Activated CD4-positive, alpha-beta T cell treated with anti-CD3 and anti-CD28 coated beads, Interleukin-2, Interleukin-4, amounts not matched to agents 100 ng/mL and 50 ng/mL, durations not matched to agents 16 hours and 8 hours (primary cell): ENCODE measurements around the gene LRRC8D.
"Not testable (repeated sequence)": the region's sequence is repeated elsewhere in the genome, so short reads cannot be mapped to it uniquely, and the experiment has no call there.

ENCODE experiments used
- DNase-seq: peaks from one replicate; pipeline ENCODE4 v3.0.0-alpha.2; 2020; ENCODE audit warnings: low spot score

LRRC8D gene

GRCh38 chr1:89820422-89821321, at the start of gene LRRC8D:
Gene LRRC8D (plus strand): TSS chr1:89821032. CDS start chr1:89933069, 112,037 bp downstream.
- peak; percentile 72 for DNase-seq

DNA sequence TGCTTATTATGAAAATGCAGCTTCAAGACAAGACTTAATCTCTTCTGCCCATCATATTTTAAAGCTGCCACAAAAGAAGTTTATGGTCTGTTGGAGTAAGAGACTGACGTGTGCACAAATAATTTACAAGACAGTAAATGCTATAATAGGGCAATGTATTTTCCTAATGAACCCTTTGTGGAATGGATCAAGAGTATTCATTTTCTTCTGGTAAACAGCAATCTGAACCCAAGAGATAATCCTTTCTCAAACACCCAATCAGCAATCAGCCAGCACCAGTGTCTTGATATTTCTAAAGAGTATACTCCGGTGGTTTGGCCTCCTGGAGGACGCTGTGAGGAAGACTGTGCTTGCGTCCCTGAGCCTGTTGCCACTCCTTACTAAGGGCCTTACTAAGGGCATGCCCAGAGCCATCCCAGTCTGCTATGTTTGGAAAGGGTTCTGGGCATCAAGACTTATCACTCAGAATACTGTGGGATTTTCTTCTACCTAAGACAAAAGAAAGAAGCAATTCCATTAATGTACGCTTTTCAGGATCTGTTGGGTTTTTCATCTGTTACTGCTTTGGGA, 48.8 kb upstream of the LRRC8D start:
- no peak for DNase-seq

- not testable (repeated sequence) for DNase-seq
Measured at GRCh38 chr1:89776104-89776503, 44.7 kb upstream of the LRRC8D start.

GRCh38 chr1:89777271-89777670, 43.6 kb upstream of the LRRC8D start:
- not testable (repeated sequence) for DNase-seq

DNA sequence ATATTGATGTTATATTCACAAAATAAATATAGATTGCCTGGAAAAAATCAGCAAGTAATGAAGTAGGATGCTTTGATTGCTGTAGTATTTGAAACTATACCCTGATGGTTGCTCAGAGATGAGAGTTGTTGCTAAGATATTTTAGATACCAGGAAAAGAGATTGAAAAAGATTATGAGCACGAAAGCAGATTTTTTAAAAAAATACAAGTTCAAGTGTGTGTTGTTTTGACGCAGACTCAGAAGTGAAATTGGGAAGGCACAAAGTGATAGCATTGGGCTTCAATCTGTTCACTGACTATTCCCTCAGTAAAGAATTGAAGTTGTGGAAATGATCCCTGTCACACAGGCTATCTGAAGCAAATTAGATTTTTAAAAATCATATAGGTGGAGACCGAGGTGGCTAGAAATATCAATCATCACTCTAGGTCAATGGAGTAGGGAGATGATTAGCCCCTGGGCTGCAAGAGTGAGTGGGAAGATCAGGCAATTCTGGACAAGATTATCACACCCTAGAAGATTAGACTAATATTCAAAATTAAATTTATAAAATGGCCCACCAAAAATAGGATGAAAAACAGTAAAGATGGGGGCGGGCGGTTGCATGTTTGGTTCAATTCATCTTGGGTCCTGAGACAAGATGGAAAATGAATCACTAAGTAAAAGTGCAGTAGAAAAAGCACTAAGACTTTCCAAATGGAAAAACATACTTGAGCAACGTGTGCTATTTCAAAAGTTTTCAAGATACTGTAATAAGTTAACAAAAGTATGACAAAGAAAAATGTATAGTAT, 41.5 kb upstream of the LRRC8D start:
- DNase-seq: no peak

DNA sequence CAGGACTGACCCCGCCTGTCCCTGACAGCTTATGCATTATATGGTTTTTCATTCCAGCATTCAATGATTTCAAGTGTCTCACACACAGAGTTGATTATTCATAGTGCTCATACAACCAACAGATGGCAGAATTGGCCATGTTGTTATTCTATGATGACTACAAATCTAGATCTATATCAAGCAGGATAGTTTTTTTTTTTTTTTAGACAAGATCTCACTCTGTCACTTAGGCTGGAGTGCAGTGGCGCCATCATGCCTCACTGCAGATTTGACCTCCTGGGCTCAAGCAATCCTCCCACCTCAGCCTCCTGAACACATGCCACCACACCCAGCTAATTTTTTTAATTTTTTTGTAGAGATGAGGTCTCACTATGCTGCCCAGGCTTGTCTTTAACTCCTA, 40.1 kb upstream of the LRRC8D start:
- DNase-seq: peak; percentile 44

DNA sequence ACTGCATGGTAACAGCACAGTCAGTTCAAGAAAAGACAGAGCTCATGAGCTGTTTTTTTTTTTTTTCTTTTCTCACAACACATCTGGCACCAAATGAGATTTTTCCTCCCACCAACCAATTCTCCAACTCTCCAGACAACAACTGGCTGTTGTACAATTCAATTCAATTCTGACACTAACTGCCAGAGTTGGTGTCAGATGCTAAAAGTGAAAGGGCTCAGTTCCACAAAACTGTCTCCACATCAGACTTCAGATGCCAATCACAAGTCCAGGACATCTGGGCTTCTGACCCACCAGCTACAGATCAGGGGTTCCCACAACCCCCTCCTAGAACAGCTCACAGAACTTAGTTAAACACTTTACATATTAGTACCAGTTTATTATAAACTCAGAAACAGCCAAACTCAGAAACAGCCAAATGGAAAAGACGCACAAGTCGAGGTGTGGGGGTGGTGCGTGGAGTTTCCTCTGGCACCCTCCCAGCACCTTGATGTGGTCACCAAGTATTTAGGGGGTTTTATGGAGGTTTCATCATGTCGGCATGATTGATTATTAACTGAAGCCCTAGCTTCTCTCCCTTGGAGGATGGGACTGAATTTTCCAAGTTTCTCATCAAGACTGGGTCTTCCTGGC, 39.2 kb upstream of the LRRC8D start:
- DNase-seq: no peak

DNA sequence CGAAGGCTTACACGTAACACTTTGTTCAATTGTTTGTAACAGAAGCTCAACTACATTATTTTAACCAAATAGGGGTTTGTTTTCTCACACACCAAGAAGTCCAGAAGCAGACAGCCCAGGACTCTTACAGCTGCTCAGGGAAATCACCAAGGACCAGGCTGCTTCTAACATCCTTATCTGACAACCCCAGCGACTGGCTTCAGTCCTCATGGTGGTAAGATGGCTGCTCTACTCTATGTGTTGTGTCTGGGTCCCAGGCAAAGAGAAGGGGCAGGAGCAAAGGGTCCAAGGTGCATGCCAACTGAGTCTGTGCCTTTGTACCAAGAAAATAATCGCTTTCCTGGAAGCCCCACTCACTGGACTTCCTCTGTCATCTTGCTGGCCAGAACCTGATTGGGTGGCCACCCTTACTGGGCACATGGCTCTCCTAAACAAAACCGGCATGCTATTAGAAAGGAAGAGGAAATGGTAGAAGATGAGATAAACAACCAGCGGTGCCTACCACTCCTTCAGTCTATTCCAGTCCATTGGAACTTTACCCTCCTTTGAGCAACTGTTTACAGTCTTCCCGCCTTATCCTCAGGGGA, 34.1 kb upstream of the LRRC8D start:
- DNase-seq: no peak

- DNase-seq: no peak
Measured at GRCh38 chr1:89790592-89790991, 30.2 kb upstream of the LRRC8D start.

- no peak for DNase-seq
Measured at GRCh38 chr1:89791064-89791726, 29.6 kb upstream of the LRRC8D start.

GRCh38 chr1:89794406-89794805, 26.4 kb upstream of the LRRC8D start:
- DNase-seq: no peak

DNA sequence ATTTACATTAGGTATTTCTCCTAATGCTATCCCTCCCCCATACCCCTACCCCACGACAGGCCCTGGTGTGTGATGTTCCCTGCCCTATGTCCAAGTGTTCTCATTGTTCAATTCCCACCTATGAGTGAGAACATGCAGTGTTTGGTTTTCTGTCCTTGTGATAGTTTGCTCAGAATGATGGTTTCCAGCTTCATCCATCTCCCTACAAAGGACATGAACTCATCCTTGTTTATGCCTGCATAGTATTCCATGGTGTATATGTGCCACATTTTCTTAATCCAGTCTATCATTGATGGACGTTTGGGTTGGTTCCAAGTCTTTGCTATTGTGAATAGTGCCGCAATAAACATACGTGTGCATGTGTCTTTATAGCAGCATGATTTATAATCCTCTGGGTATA, 25.3 kb upstream of the LRRC8D start:
- DNase-seq: not testable (repeated sequence)

GRCh38 chr1:89797876-89798275, 23.0 kb upstream of the LRRC8D start:
- not testable (repeated sequence) for DNase-seq

GRCh38 chr1:89799495-89799894, 21.3 kb upstream of the LRRC8D start:
- no peak for DNase-seq

GRCh38 chr1:89800022-89800655, 20.7 kb upstream of the LRRC8D start:
- DNase-seq: no peak

DNA sequence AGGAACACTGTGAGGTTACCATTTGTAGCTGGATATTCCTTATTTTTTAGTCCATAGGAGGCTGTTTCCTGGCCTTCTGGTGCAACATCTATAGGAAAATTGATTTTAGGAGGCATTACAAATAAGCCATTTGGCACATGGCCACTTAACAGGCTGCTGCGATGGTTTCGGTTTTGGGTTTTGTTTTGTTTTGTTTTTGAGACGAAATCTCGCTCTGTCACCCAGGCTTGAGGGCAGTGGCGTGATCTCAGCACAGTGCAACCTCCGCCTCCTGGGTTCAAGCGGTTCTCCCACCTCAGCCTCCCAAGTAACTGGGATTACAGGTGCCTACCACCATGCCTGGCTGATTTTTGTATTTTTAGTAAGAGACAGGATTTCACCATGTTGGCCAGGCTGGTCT, 20.1 kb upstream of the LRRC8D start:
- DNase-seq: no peak

- DNase-seq: no peak
Measured at GRCh38 chr1:89802051-89802450, 18.8 kb upstream of the LRRC8D start.

DNA sequence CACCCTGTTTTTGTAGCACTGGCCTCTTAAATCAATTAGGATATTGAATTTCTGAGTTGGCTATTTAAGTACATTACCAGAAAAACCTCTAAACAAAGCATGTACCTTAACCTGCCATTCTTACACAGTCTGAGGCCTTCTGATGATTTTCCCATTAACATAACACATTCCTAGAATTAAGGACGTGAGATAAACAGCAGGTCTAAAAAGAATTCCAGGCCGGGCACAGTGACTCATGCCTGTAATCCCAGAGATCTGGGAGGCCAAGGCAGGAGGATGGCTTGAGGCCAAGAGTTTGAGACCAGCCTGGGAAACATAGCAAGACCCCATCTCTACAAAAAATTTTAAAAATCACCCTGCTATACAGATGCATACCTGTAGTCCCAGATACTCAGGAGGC, 18.0 kb upstream of the LRRC8D start:
- no peak for DNase-seq

GRCh38 chr1:89804642-89805237, 16.1 kb upstream of the LRRC8D start:
- DNase-seq: peak; percentile 90

DNA sequence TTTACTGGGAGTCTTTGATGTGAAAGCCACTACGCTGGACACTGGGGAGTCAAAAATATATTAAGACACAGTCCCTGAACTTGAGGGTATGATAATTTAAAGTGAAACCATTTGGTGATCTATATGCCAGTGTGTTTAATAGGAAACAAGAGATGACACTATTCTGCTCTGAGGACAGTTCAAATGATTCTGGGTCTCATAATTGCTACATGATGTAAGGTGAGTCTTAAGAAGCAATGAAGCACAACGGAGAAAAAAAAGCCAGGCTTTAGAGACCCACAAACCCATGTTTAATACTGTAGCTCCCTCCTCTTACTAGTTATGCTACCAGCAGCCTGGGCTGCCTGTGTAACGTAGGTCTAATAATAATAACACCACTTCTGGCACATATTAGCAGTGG, 14.2 kb upstream of the LRRC8D start:
- no peak for DNase-seq
